Measurements from ENCODE around the gene GCKR. TPM values are rescaled to one million over a fixed set of nuclear protein-coding genes. Genes with fewer than 3 reads are reported as not detected.

The GCKR gene
- total and polyA plus RNA-seq, 2 experiments from 2014 or later = not detected

GRCh38 chr2:27492557-27492956 is 4.1 kb upstream of the GCKR start:
- no peak for TF ChIP-seq CTCF (IDR thresholded peaks at IDR 0.05; ENCODE audit: low read depth, low read length)
- no peaks in the 10 kb centered on the region for H3K9me3 ChIP-seq (ENCODE audit: low read depth)
- no peak overlapping the region for H3K27ac ChIP-seq
- no peak for DNase-seq (ENCODE audit: low read depth in 1 of 2, low spot score in 1 of 2)
- no peaks in the 10 kb centered on the region for H3K4me1 ChIP-seq (ENCODE audit: low read depth)
- peaks cover 10% of the 10 kb centered on the region for H3K27me3 ChIP-seq
- no peaks in the 10 kb centered on the region for H3K36me3 ChIP-seq
- no peak overlapping the region for H3K4me3 ChIP-seq

GRCh38 chr2:27493948-27494283 is 2.7 kb upstream of the GCKR start:
- Histone ChIP-seq H3K27ac (no peak overlapping the region), H3K36me3 (no peaks in the 10 kb centered on the region), H3K4me3 (no peak overlapping the region), H3K27me3 (peaks cover 16% of the 10 kb centered on the region), H3K9me3 (ENCODE audit: low read depth) (no peaks in the 10 kb centered on the region), H3K4me1 (ENCODE audit: low read depth) (no peaks in the 10 kb centered on the region)
- DNase-seq (ENCODE audit: low read depth in 1 of 2, low spot score in 1 of 2) = no peak
- no peak for TF ChIP-seq CTCF (IDR thresholded peaks at IDR 0.05; ENCODE audit: low read depth, low read length)

- peak; percentile 10 to 80 for DNase-seq (ENCODE audit: low read depth in 1 of 2, low spot score in 1 of 2)
These were observed 2.2 kb upstream of the GCKR start for GRCh38 chr2:27494284-27494943.

GRCh38 chr2:27494944-27495554 is 1.6 kb upstream of the GCKR start, which contains the start of gene FNDC4:
Gene FNDC4 (minus strand): TSS chr2:27495200. CDS start chr2:27494679, 521 bp downstream.
- Histone ChIP-seq H3K27ac (no peak within 1 kb of the TSS), H3K27me3 (peaks cover 21% of the 10 kb centered on the region), H3K4me1 (ENCODE audit: low read depth) (no peaks in the 10 kb centered on the region), H3K4me3 (peak within 1 kb of the TSS; percentile 56), H3K9me3 (ENCODE audit: low read depth) (no peaks in the 10 kb centered on the region), H3K36me3 (no peaks in the 10 kb centered on the region)
- no peak for TF ChIP-seq CTCF (IDR thresholded peaks at IDR 0.05; ENCODE audit: low read depth, low read length)
- DNase-seq (ENCODE audit: low read depth in 1 of 2, low spot score in 1 of 2) = peak; percentile 17 to 68

More at GRCh38 chr2:27494284-27494943, 2.2 kb upstream of the GCKR start:
- Histone ChIP-seq H3K9me3 (ENCODE audit: low read depth) (no peaks in the 10 kb centered on the region), H3K36me3 (no peaks in the 10 kb centered on the region), H3K27ac (no peak overlapping the region), H3K4me3 (peak overlapping the region; percentile 56), H3K27me3 (peaks cover 20% of the 10 kb centered on the region), H3K4me1 (ENCODE audit: low read depth) (no peaks in the 10 kb centered on the region)
- TF ChIP-seq CTCF (IDR thresholded peaks at IDR 0.05; ENCODE audit: low read depth, low read length) = no peak

GRCh38 chr2:27495840-27496356 is 741 bp upstream of the GCKR start:
- TF ChIP-seq CTCF (IDR thresholded peaks at IDR 0.05; ENCODE audit: low read depth, low read length) = no peak
- Histone ChIP-seq H3K4me1 (ENCODE audit: low read depth) (no peaks in the 10 kb centered on the region), H3K27ac (no peak overlapping the region), H3K36me3 (no peaks in the 10 kb centered on the region), H3K9me3 (ENCODE audit: low read depth) (no peaks in the 10 kb centered on the region), H3K4me3 (no peak overlapping the region), H3K27me3 (peaks cover 21% of the 10 kb centered on the region)
- no peak for DNase-seq (ENCODE audit: low read depth in 1 of 2, low spot score in 1 of 2)

Measured in cardiac muscle cell (in vitro differentiated cells and primary cell).